Glutamatergic neuron (in vitro differentiated cells): ENCODE data around the gene MAN2B1. TPM values are rescaled to one million over a fixed set of nuclear protein-coding genes. Genes with fewer than 3 reads are reported as not detected.

Experiments used
- DNase-seq: peaks from one replicate; pipeline ENCODE4 v3.0.0; 2022
- H3K27ac Mint-ChIP-seq: one replicate; pipeline ENCODE4 v1.8.0; 2020; ENCODE audit warnings: mild to moderate bottlenecking, mixed read lengths, inconsistent platforms; ENCODE audit not compliant: unreplicated experiment
- H3K27me3 Mint-ChIP-seq: one replicate; pipeline ENCODE4 v1.8.0; 2020; ENCODE audit warnings: mild to moderate bottlenecking, moderate library complexity, mixed read lengths, inconsistent platforms; ENCODE audit not compliant: unreplicated experiment
- H3K36me3 Mint-ChIP-seq: one replicate; pipeline ENCODE4 v1.8.0; 2020; ENCODE audit warnings: mild to moderate bottlenecking, mixed read lengths, inconsistent platforms; ENCODE audit not compliant: unreplicated experiment
- H3K4me1 Mint-ChIP-seq: one replicate; pipeline ENCODE4 v1.8.0; 2020; ENCODE audit warnings: mild to moderate bottlenecking, low read depth, mixed read lengths, inconsistent platforms; ENCODE audit not compliant: unreplicated experiment
- H3K4me3 Mint-ChIP-seq: one replicate; pipeline ENCODE4 v1.8.0; 2020; ENCODE audit warnings: mild to moderate bottlenecking, mixed read lengths, inconsistent platforms; ENCODE audit not compliant: unreplicated experiment
- H3K9me3 Mint-ChIP-seq: one replicate; pipeline ENCODE4 v1.8.0; 2020; ENCODE audit warnings: mild to moderate bottlenecking, moderate library complexity, mixed read lengths, inconsistent platforms; ENCODE audit not compliant: unreplicated experiment
- total RNA-seq: library from RNA; stranded (reverse); fragmentation: NEBNext Ultra II Directional; extraction: Animal tissue kit (Norgen Biotek cat#: 25700); gene quantifications from one replicate; pipeline ENCODE4 v1.2.1, GENCODE V29; 2021; ENCODE audit not compliant: unreplicated experiment
- TF ChIP-seq, protein P1 (sequence below): fragments of 200-600 bp; sonication (generic); IDR thresholded peaks from one replicate; pipeline ENCODE4 v1.5.0; 2021; ENCODE audit not compliant: partially characterized antibody, unreplicated experiment

Gene MAN2B1
- total RNA-seq, 1 donor from 2014 or later: 72.2 TPM

DNA sequence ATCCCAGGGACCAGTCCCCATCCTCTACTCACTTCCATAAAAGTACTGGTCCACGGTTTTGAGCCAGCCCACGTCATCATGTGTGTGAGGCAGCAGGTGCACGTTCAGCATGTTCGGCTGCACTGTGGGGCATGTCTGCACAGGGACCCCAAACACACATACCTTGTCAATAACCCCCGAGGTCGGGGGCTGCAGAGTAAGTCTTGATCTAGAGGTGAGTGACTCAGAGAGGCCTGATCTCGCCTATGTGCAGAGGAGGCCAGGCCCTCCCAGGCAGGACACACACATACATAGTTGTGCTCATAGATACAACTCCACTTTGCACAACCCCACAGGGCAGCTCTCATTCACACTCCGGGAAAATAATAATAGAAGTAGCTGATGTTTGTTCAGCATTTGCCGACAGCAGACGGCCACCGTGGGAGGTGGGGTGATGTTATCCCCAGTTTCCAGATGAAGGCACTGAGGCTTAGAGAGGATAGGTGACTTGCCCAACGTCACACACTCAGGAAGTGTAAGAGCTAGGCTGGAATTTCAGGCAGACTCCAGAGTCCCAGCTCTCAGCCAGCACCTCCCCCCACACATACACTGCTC is 774 bp downstream of the MAN2B1 start:
- H3K4me1 Mint-ChIP-seq: peaks cover 16% of the 10 kb centered on the region
- no peaks in the 10 kb centered on the region for H3K36me3 Mint-ChIP-seq
- peaks cover 3% of the 10 kb centered on the region for H3K9me3 Mint-ChIP-seq
- H3K27me3 Mint-ChIP-seq: peaks cover 8% of the 10 kb centered on the region
- H3K4me3 Mint-ChIP-seq: peak overlapping the region; percentile 94
- H3K27ac Mint-ChIP-seq: peak overlapping the region; percentile 86
- TF ChIP-seq, protein P1, sequence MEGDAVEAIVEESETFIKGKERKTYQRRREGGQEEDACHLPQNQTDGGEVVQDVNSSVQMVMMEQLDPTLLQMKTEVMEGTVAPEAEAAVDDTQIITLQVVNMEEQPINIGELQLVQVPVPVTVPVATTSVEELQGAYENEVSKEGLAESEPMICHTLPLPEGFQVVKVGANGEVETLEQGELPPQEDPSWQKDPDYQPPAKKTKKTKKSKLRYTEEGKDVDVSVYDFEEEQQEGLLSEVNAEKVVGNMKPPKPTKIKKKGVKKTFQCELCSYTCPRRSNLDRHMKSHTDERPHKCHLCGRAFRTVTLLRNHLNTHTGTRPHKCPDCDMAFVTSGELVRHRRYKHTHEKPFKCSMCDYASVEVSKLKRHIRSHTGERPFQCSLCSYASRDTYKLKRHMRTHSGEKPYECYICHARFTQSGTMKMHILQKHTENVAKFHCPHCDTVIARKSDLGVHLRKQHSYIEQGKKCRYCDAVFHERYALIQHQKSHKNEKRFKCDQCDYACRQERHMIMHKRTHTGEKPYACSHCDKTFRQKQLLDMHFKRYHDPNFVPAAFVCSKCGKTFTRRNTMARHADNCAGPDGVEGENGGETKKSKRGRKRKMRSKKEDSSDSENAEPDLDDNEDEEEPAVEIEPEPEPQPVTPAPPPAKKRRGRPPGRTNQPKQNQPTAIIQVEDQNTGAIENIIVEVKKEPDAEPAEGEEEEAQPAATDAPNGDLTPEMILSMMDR: no peak
- DNase-seq: no peak

DNA sequence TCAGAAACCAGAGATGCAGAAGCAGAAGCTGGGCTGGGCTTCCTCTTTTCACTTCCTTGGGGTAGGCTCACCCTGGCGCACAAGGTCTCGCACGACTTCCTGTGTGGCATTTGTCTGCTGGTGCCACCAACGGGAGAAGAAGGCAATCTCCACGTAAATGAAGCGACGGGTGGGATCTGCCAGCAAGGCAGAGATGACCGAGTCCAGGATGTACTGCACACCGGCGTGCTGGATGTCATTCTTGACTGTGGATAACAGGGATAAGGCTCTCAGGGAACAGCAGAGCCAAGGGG is 1.3 kb downstream of the MAN2B1 start:
- Mint-ChIP-seq H3K4me1 (peaks cover 16% of the 10 kb centered on the region), H3K27ac (no peak overlapping the region), H3K36me3 (no peaks in the 10 kb centered on the region)

DNA sequence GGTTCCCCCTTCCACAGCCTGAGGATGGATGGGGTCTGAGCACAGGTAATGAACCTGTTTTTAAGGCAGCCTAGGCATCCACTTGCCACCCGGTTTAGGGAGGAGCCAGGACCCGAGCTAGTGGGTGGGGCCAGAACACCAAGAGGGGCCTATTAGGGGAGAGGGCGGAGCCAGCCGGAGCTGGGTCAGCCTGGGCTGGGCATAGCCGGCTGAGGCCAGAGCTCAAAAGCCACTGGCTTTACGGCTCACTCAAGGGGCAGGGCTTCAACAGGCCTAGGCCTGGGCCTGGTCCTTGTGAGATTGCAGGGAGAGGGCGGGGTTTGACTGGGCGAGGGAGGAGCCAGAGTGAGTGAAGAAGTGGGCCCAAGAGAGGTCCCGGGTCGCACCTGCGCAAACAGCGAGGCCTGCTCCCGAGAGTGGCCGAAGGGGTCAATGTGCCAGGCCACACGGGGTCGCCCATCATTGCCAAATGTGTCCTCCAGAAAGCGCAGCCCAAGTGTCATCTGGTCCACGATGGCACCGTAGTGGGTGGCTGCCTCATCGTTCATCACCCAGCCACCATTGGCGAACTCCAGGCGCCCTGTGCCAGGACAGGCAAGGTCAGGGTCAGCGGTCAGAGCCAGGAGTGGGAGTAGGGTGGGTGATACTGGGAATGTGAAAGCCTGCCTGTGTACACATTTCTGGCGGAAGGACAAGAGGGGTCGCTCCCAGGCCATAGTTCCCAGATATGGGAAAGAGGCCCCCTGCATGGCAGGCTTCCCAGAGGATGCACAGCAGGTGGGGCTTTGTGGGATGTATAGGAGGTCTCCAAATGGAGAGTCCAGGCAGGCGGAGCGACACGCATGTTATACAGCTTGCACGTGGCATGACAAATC is 1.9 kb downstream of the MAN2B1 start:
- TF ChIP-seq, protein P1: no peak
- H3K4me1 Mint-ChIP-seq: peaks cover 16% of the 10 kb centered on the region
- no peak overlapping the region for H3K27ac Mint-ChIP-seq
- peaks cover 2% of the 10 kb centered on the region for H3K9me3 Mint-ChIP-seq
- no peak for DNase-seq
- peaks cover 6% of the 10 kb centered on the region for H3K27me3 Mint-ChIP-seq
- no peak overlapping the region for H3K4me3 Mint-ChIP-seq
- H3K36me3 Mint-ChIP-seq: no peaks in the 10 kb centered on the region

More for the DNA sequence above, 1.3 kb downstream of the MAN2B1 start:
- peaks cover 2% of the 10 kb centered on the region for H3K9me3 Mint-ChIP-seq
- peaks cover 8% of the 10 kb centered on the region for H3K27me3 Mint-ChIP-seq
- TF ChIP-seq, protein P1: no peak
- DNase-seq: no peak
- no peak overlapping the region for H3K4me3 Mint-ChIP-seq

DNA sequence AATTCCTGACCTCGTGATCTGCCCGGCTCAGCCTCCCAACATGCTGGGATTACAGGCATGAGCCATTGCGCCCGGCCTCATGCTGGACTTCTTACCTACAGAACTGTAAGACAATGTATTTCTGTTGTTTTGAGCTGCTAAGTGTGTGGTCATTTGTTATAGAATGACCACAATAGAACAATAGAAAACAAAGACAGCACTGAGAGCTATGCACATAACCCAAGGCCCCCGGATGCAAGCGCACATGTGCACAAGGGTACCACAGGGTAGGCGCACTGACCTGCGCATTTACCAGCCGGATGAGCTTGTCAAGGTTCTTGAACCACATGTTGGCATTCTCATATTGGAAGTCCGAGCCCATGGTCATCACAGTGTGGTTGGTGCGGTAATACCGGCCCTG is 5.6 kb downstream of the MAN2B1 start:
- Mint-ChIP-seq H3K9me3 (no peaks in the 10 kb centered on the region), H3K27ac (no peak overlapping the region), H3K36me3 (no peaks in the 10 kb centered on the region), H3K27me3 (peaks cover 2% of the 10 kb centered on the region), H3K4me3 (no peak overlapping the region), H3K4me1 (peaks cover 3% of the 10 kb centered on the region)
- no peak for DNase-seq
- TF ChIP-seq, protein P1: no peak

DNA sequence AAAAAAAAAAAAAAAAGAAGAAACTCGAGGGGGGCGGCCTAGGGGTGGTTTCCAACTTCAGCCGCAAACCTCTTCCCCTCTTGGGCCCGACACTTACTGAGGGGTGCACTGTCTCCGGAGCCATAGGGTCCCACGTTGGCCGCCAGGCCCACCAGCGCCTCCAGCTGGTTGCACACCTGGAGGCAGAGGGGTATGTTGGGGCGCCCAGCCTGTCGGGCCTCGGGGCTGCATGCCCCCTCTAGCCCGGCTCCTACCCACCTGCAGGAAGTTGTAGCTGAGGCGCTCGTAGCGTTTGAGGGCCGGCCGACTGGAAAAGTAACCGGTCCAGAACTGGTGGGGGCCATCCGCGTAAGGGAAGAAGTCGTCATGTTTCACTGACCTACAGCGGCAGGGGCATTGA is 8.6 kb downstream of the MAN2B1 start:
- Mint-ChIP-seq H3K27ac (no peak overlapping the region), H3K36me3 (peaks cover 6% of the 10 kb centered on the region), H3K4me3 (no peak overlapping the region), H3K4me1 (no peaks in the 10 kb centered on the region), H3K27me3 (peaks cover 5% of the 10 kb centered on the region), H3K9me3 (no peaks in the 10 kb centered on the region)
- no peak for DNase-seq
- TF ChIP-seq, protein P1: no peak
